Endothelial cell of umbilical vein (primary cell): Measurements from ENCODE around the gene SMOC2.

Source experiments
- EZH2 ChIP-seq: IDR thresholded peaks from 2 replicates; pipeline ENCODE4 v1.6.1; 2012; ENCODE audit warnings: borderline replicate concordance, low read depth, mild to moderate bottlenecking, moderate library complexity, low read length, inconsistent platforms; ENCODE audit not compliant: severe bottlenecking
- POLR2A ChIP-seq: IDR thresholded peaks from 2 replicates; pipeline ENCODE4 v1.6.1; 2012; ENCODE audit warnings: low read depth, mild to moderate bottlenecking, control low read depth, low read length
- POLR2AphosphoS5 ChIP-seq: IDR thresholded peaks from 2 replicates; pipeline ENCODE4 v1.6.1; 2012; ENCODE audit warnings: low read depth, mild to moderate bottlenecking, control low read depth, low read length, moderate library complexity; ENCODE audit not compliant: insufficient read depth
- TF ChIP-seq, protein P1 (sequence below), 2 donors: IDR thresholded peaks; 1 replicate in 1 of 2; 2 replicates in 1 of 2; pipeline ENCODE4 v1.5.1; 2011; ENCODE audit warnings: low read length in 2 of 2, mild to moderate bottlenecking in 2 of 2, moderate library complexity in 2 of 2, control low read depth in 1 of 2, inconsistent platforms in 1 of 2, low read depth in 1 of 2; ENCODE audit not compliant: insufficient read depth in 1 of 2; ENCODE audit errors: extremely low read depth in 1 of 2

DNA sequence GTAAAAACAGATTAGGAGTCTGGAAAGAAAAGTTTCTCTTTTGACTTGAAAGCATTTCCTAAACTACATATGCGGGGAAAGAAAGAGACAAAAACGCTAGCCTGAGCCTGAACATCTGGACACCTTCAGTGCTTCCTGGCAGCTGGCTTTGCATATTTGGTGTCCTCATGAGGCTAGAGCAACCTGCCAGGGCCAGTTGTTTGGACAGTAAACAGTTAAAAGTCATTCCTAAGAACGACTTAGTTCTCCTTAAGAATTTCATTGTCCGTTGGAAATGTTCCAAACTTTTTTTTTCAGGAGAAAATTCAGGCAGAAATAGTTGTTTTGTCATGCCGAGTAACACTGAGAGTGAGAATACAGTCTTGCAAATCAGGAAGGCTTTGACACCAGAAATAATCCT is 199.8 kb downstream of the SMOC2 start:
- TF ChIP-seq, protein P1, sequence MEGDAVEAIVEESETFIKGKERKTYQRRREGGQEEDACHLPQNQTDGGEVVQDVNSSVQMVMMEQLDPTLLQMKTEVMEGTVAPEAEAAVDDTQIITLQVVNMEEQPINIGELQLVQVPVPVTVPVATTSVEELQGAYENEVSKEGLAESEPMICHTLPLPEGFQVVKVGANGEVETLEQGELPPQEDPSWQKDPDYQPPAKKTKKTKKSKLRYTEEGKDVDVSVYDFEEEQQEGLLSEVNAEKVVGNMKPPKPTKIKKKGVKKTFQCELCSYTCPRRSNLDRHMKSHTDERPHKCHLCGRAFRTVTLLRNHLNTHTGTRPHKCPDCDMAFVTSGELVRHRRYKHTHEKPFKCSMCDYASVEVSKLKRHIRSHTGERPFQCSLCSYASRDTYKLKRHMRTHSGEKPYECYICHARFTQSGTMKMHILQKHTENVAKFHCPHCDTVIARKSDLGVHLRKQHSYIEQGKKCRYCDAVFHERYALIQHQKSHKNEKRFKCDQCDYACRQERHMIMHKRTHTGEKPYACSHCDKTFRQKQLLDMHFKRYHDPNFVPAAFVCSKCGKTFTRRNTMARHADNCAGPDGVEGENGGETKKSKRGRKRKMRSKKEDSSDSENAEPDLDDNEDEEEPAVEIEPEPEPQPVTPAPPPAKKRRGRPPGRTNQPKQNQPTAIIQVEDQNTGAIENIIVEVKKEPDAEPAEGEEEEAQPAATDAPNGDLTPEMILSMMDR (IDR thresholded peaks at IDR 0.05; ENCODE audit: extremely low read depth in 1 of 2, insufficient read depth in 1 of 2, low read depth in 1 of 2, low read length in 2 of 2): no peak
- TF ChIP-seq POLR2A (no peak), POLR2AphosphoS5 (no peak), EZH2 (no peak)
